HepG2 (cell line): Measurements from ENCODE around the gene TNFSF15. TPM values are rescaled to one million over a fixed set of nuclear protein-coding genes. Genes with fewer than 3 reads are reported as not detected.

Experiments used
- ATAC-seq: fragments of 200-7000 bp; cut with Tn5 transposase; 3 replicates; pipeline ENCODE4 v1.9.1; 2020; ENCODE audit warnings: mild to moderate bottlenecking, moderate library complexity
- BruUV-seq: library from RNA; stranded (reverse); fragments of 400-500 nt; replicated peaks from 2 replicates; lab custom pipeline; 2021; lab: Mats Ljungman, UMichigan
- CTCF ChIA-PET: fragments of 300-600 bp; formaldehyde crosslinking; extraction: SDS; loops from one replicate; lab custom pipeline; 2021; ENCODE audit warnings: low total read pairs, inconsistent platforms, low intra/inter-chr PET ratio; lab: Yijun Ruan, JAX
- POLR2A ChIA-PET: fragments of 350-600 bp; sonication (Branson Sonifier 250); formaldehyde crosslinking; loops from one replicate; lab custom pipeline; 2020; ENCODE audit warnings: antibody characterized with exemption, inconsistent platforms; lab: Yijun Ruan, JAX
- DNase-seq: peaks from one replicate; pipeline ENCODE4 v3.0.0-alpha.2; 2015; ENCODE audit warnings: low spot score
- FAIRE-seq: peaks from 3 replicates; lab custom pipeline; 2011; peaks lifted over from hg19 to GRCh38; lab: Jason Lieb, UNC
- H2AFZ ChIP-seq: one replicate; pipeline ENCODE4 v1.6.1; 2011; ENCODE audit warnings: low read length, inconsistent platforms
- H3K27ac ChIP-seq: fragments of 300-600 bp; 3 replicates; pipeline ENCODE4 v1.8.0; 2011; ENCODE audit warnings: mixed run types, mild to moderate bottlenecking, mixed read lengths, low read length, inconsistent platforms; ENCODE audit not compliant: insufficient read depth; ENCODE audit errors: extremely low read length
- H3K27me3 ChIP-seq, 2 experiments: fragments of 200-600 bp in 1 of 2; 2 replicates in 1 of 2; 3 replicates in 1 of 2; pipeline versions ENCODE4 v1.6.0 to v1.8.0; 2011; ENCODE audit warnings: low read length in 2 of 2, mild to moderate bottlenecking in 2 of 2, moderate library complexity in 2 of 2, inconsistent platforms in 1 of 2; ENCODE audit not compliant: insufficient read depth in 2 of 2, control insufficient read depth in 1 of 2
- H3K36me3 ChIP-seq, 2 experiments: fragments of 200-600 bp in 1 of 2; replicated peaks in 1 of 2; 2 replicates in 1 of 2; 3 replicates in 1 of 2; pipeline versions ENCODE4 v1.5.1 to v1.8.0; 2011; ENCODE audit warnings: low read length in 2 of 2, inconsistent platforms in 1 of 2; ENCODE audit not compliant: insufficient read depth in 2 of 2, control insufficient read depth in 1 of 2
- H3K4me1 ChIP-seq: 2 replicates; pipeline ENCODE4 v1.5.1; 2012; ENCODE audit warnings: low read length, inconsistent platforms; ENCODE audit not compliant: insufficient read depth
- H3K4me2 ChIP-seq: 2 replicates; pipeline ENCODE4 v1.6.0; 2011; ENCODE audit warnings: low read depth, low read length, inconsistent platforms
- H3K4me3 ChIP-seq, 3 experiments: fragments of 200-600 bp in 1 of 3; sonication (generic), shearing (Covaris generic) in 1 of 3; replicated peaks in 1 of 3; 2 replicates each; pipeline ENCODE4 v1.5.1; 2011 to 2016; ENCODE audit warnings: low read length in 3 of 3, inconsistent platforms in 2 of 3, low read depth in 2 of 3, mild to moderate bottlenecking in 2 of 3, control low read depth in 1 of 3, mixed read lengths in 1 of 3; ENCODE audit not compliant: insufficient read depth in 1 of 3
- H3K79me2 ChIP-seq: one replicate; pipeline ENCODE4 v1.6.1; 2011; ENCODE audit warnings: low read length, inconsistent platforms; ENCODE audit not compliant: insufficient read depth
- H3K9ac ChIP-seq: 2 replicates; pipeline ENCODE4 v1.6.0; 2011; ENCODE audit warnings: mild to moderate bottlenecking, low read depth, low read length, inconsistent platforms; ENCODE audit not compliant: insufficient read depth
- H3K9me3 ChIP-seq: 2 replicates; pipeline ENCODE4 v1.5.1; 2012; ENCODE audit warnings: mild to moderate bottlenecking, low read length
- H4K20me1 ChIP-seq: 2 replicates; pipeline ENCODE4 v1.6.0; 2011; ENCODE audit warnings: inconsistent platforms, mild to moderate bottlenecking, low read length, moderate library complexity; ENCODE audit not compliant: insufficient read depth
- CHD2 ChIP-seq: IDR thresholded peaks from 2 replicates; pipeline ENCODE4 v1.6.1; 2011; ENCODE audit warnings: low read depth, low read length, improper control_type of control experiment
- CREB1 ChIP-seq, 2 experiments: fragments of 450-650 bp in 1 of 2; IDR thresholded peaks; 2 replicates each; pipeline ENCODE4 v1.6.1; 2016 to 2017; ENCODE audit warnings: control low read depth in 1 of 2, mild to moderate bottlenecking in 1 of 2, missing compliant biosample characterization in 1 of 2, missing genetic modification characterization in 1 of 2
- DNMT3B ChIP-seq: conservative IDR thresholded peaks from 2 replicates; pipeline ENCODE4 v1.6.1; 2016; ENCODE audit warnings: missing biosample characterization, control low read depth
- GATAD2A ChIP-seq: IDR thresholded peaks from 2 replicates; pipeline ENCODE4 v1.6.1; 2016
- GFI1 ChIP-seq: sonication (generic); formaldehyde crosslinking; IDR thresholded peaks from 2 replicates; pipeline ENCODE4 v1.5.0; 2020; ENCODE audit warnings: missing genetic modification reagents, mild to moderate bottlenecking, borderline replicate concordance
- PHB2 ChIP-seq: fragments of 450-650 bp; IDR thresholded peaks from 2 replicates; pipeline ENCODE4 v1.6.1; 2018; ENCODE audit not compliant: partially characterized antibody
- RARA ChIP-seq: IDR thresholded peaks from 2 replicates; pipeline ENCODE4 v1.6.1; 2016; ENCODE audit warnings: missing genetic modification reagents, missing compliant biosample characterization
- SALL1 ChIP-seq: sonication (generic); formaldehyde crosslinking; IDR thresholded peaks from 2 replicates; pipeline ENCODE4 v1.8.0; 2022; ENCODE audit warnings: mild to moderate bottlenecking, missing genetic modification reagents
- TBX2 ChIP-seq: sonication (generic); formaldehyde crosslinking; IDR thresholded peaks from 2 replicates; pipeline ENCODE4 v1.5.0; 2020; ENCODE audit warnings: missing genetic modification reagents, mild to moderate bottlenecking, borderline replicate concordance
- ZNF256 ChIP-seq: sonication (generic); formaldehyde crosslinking; conservative IDR thresholded peaks from 2 replicates; pipeline ENCODE4 v1.4.0; 2020; ENCODE audit warnings: missing genetic modification reagents
- ZNF557 ChIP-seq: sonication (generic); formaldehyde crosslinking; IDR thresholded peaks from 2 replicates; pipeline ENCODE4 v1.4.0; 2020; ENCODE audit warnings: missing genetic modification reagents
- ZNF746 ChIP-seq: sonication (generic); formaldehyde crosslinking; IDR thresholded peaks from 2 replicates; pipeline ENCODE4 v1.8.0; 2022; ENCODE audit warnings: mild to moderate bottlenecking, missing genetic modification reagents
- WGBS: methylation state at CpG from one replicate; pipeline ENCODE4 v1.1.6; 2017; ENCODE audit warnings: low lambda C conversion rate; 5-methylcytosine and 5-hydroxymethylcytosine counted together
- in situ Hi-C: cut with HindIII; loops from 2 replicates; pipeline ENCODE4 v1.10.0; 2017; ENCODE audit warnings: low pct_unique_long_range_greater_than_20kb; ENCODE audit not compliant: extremely low pct_ligation_motif_present
- intact Hi-C: fragments of 100-400 bp; cut with micrococcal nuclease; formaldehyde crosslinking; loops from one replicate; pipeline ENCODE4 v1.10.0; 2022; ENCODE audit not compliant: unreplicated experiment
- polyA plus RNA-seq, 8 experiments: library from polyadenylated mRNA; depleted of rRNA in 3 of 8; stranded (reverse) in 7 of 8; unstranded in 1 of 8; fragments of >200 nt; fragmentation: Illumina TruSeq in 4 of 8; extraction: Trizol in 4 of 8; gene quantifications; 2 replicates each; pipeline versions ENCODE4 v1.2.1 to v1.2.3, GENCODE V29; 2011 to 2016; ENCODE audit warnings: low read depth in 4 of 8, missing spikeins in 1 of 8, mixed read lengths in 1 of 8; ENCODE audit not compliant: insufficient read depth in 1 of 8
- total RNA-seq, 5 experiments: library from RNA; depleted of rRNA; stranded (reverse); fragments of >200 nt; fragmentation: Illumina TruSeq; extraction: Trizol; gene quantifications; 2 replicates each; pipeline ENCODE4 v1.2.3, GENCODE V29; 2016; ENCODE audit warnings: low read depth in 1 of 5
- TF ChIP-seq, protein P1 (sequence below): sonication (generic); formaldehyde crosslinking; IDR thresholded peaks from 2 replicates; pipeline ENCODE4 v1.5.1; 2020; ENCODE audit warnings: mild to moderate bottlenecking, missing genetic modification reagents, borderline replicate concordance

Gene TNFSF15
- total and polyA plus RNA-seq, 2 of the 13 experiments (the other 11 are each of a cell fraction or from before 2014, with no cell fraction given) = 0.02 to 0.03 TPM

- TF ChIP-seq PHB2 = no peak
- TF ChIP-seq GATAD2A (CRISPR knock-in tag) = no peak
- no peak for TF ChIP-seq CREB1 (IDR thresholded peaks at IDR 0.05)
- no peak for TF ChIP-seq CREB1 (CRISPR knock-in tag; IDR thresholded peaks at IDR 0.05)
- no peak for TF ChIP-seq CHD2
- no peak for TF ChIP-seq TBX2 (CRISPR knock-in tag)
- TF ChIP-seq SALL1 (CRISPR knock-in tag) = no peak
- TF ChIP-seq ZNF557 = no peak
- TF ChIP-seq, protein P1, sequence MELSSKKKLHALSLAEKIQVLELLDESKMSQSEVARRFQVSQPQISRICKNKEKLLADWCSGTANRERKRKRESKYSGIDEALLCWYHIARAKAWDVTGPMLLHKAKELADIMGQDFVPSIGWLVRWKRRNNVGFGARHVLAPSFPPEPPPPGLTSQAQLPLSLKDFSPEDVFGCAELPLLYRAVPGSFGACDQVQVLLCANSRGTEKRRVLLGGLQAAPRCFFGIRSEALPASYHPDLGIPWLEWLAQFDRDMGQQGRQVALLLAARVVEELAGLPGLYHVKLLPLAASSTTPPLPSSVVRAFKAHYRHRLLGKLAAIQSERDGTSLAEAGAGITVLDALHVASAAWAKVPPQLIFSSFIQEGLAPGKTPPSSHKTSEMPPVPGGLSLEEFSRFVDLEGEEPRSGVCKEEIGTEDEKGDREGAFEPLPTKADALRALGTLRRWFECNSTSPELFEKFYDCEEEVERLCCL = no peak
- no peak for TF ChIP-seq ZNF256 (CRISPR knock-in tag)
- TF ChIP-seq RARA (CRISPR knock-in tag) = no peak
- TF ChIP-seq GFI1 (CRISPR knock-in tag) = no peak
- TF ChIP-seq DNMT3B (CRISPR knock-in tag) = no peak
- no peak for TF ChIP-seq ZNF746 (CRISPR knock-in tag)
- intact Hi-C loops (no loop called here), in situ Hi-C loops (no loop called here)
- no peak overlapping the region for H2AFZ ChIP-seq
- H3K36me3 ChIP-seq = no peaks in the 10 kb centered on the region
- ATAC-seq = no peak
- ChIA-PET CTCF (no interaction called here), POLR2A (no interaction called here)
- BruUV-seq = no TSS peak
- no peak for FAIRE-seq
- no peaks in the 10 kb centered on the region for H3K79me2 ChIP-seq
- H4K20me1 ChIP-seq = no peaks in the 10 kb centered on the region
- no peak overlapping the region for H3K4me2 ChIP-seq
- H3K9ac ChIP-seq = no peak overlapping the region
- no peak overlapping the region for H3K27ac ChIP-seq
- 25% methylated on average over 2 of the region's 3 CpGs for WGBS
- no peaks in the 10 kb centered on the region for H3K4me1 ChIP-seq
- H3K9me3 ChIP-seq = no peaks in the 10 kb centered on the region
- DNase-seq = no peak
- H3K4me3 ChIP-seq = no peak overlapping the region
- H3K27me3 ChIP-seq = no peaks in the 10 kb centered on the region
Measured at GRCh38 chr9:114745879-114746550, 59.8 kb downstream of the TNFSF15 start.
